ENCODE data around the gene DECR2. TPM values are rescaled to one million over a fixed set of nuclear protein-coding genes. Genes with fewer than 3 reads are reported as not detected.

DECR2 gene
- total and polyA plus RNA-seq, 2 of the 13 experiments (the other 11 are each of a cell fraction or from before 2014, with no cell fraction given): 36.3 to 44.6 TPM

GRCh38 chr16:377419-377951 is 24.2 kb upstream of the DECR2 start:
- 97% methylated on average over 33 of the region's 42 CpGs for WGBS (ENCODE audit: low lambda C conversion rate)
- H3K9me3 ChIP-seq (ENCODE audit: low read length): no peaks in the 10 kb centered on the region

More at GRCh38 chr16:377419-377951, 24.2 kb upstream of the DECR2 start:
- FAIRE-seq (no peak), DNase-seq (ENCODE audit: low spot score) (no peak), ATAC-seq (no peak)
- no peak overlapping the region for H3K9ac ChIP-seq (ENCODE audit: insufficient read depth, low read depth, low read length)
- CTCF ChIA-PET (ENCODE audit: low intra/inter-chr PET ratio, low total read pairs): no interaction called here
- in situ Hi-C loops (cut with HindIII; ENCODE audit: extremely low pct_ligation_motif_present, low pct_unique_long_range_greater_than_20kb): no loop called here
- H3K27ac ChIP-seq (ENCODE audit: extremely low read length, insufficient read depth, low read length): no peak overlapping the region
- TF ChIP-seq PHF5A (CRISPR knock-in tag; IDR thresholded peaks at IDR 0.05; ENCODE audit: low read depth, unreplicated experiment) (no peak), GATA4 (IDR thresholded peaks at IDR 0.05; ENCODE audit: borderline replicate concordance, low read depth) (no peak), ZSCAN29 (CRISPR knock-in tag; conservative IDR thresholded peaks at IDR 0.05) (no peak), NCOA1 (CRISPR knock-in tag; IDR thresholded peaks at IDR 0.05) (no peak), ZNF501 (CRISPR knock-in tag; IDR thresholded peaks at IDR 0.05) (no peak), FUBP1 (CRISPR knock-in tag; IDR thresholded peaks at IDR 0.05; ENCODE audit: borderline replicate concordance) (no peak), ZNF205 (CRISPR knock-in tag; IDR thresholded peaks at IDR 0.05) (no peak), ZNF749 (CRISPR knock-in tag; IDR thresholded peaks at IDR 0.05; ENCODE audit: borderline replicate concordance) (no peak), MIXL1 (CRISPR knock-in tag; IDR thresholded peaks at IDR 0.05) (no peak), ATF6 (CRISPR knock-in tag; conservative IDR thresholded peaks at IDR 0.05) (no peak), FOXJ3 (CRISPR knock-in tag; IDR thresholded peaks at IDR 0.05; ENCODE audit: borderline replicate concordance) (no peak), NFE2L1 (CRISPR knock-in tag; IDR thresholded peaks at IDR 0.05; ENCODE audit: borderline replicate concordance) (no peak), FOXK2 (IDR thresholded peaks at IDR 0.05) (no peak), FOXA1 (IDR thresholded peaks at IDR 0.05) (no peak), FOXA1 (CRISPR knock-in tag; IDR thresholded peaks at IDR 0.05) (no peak), NKX3-1 (CRISPR knock-in tag; IDR thresholded peaks at IDR 0.05) (no peak), ZNF138 (CRISPR knock-in tag; IDR thresholded peaks at IDR 0.05; ENCODE audit: low read depth) (no peak), ISX (CRISPR knock-in tag; conservative IDR thresholded peaks at IDR 0.05) (no peak), NR2F2 (IDR thresholded peaks at IDR 0.05; ENCODE audit: borderline replicate concordance, low read depth) (no peak)
- peaks cover 19% of the 10 kb centered on the region for H3K4me1 ChIP-seq (ENCODE audit: insufficient read depth, low read length)
- H3K4me2 ChIP-seq (ENCODE audit: low read depth, low read length): no peak overlapping the region
- BruUV-seq (replicated peaks): no TSS peak
- no peak overlapping the region for H3K4me3 ChIP-seq (replicated peaks in 1 of 3; ENCODE audit: insufficient read depth in 1 of 3, low read depth in 2 of 3, low read length in 3 of 3)
- intact Hi-C loops (cut with micrococcal nuclease; ENCODE audit: unreplicated experiment): no loop called here
- no peaks in the 10 kb centered on the region for H4K20me1 ChIP-seq (ENCODE audit: insufficient read depth, low read length)
- peaks cover 16 to 22% of the 10 kb centered on the region in 2 experiments; a peak in 4 of 5 replicates for H3K36me3 ChIP-seq (replicated peaks in 1 of 2; ENCODE audit: control insufficient read depth in 1 of 2, insufficient read depth in 2 of 2, low read length in 2 of 2)
- no peaks in the 10 kb centered on the region for H3K27me3 ChIP-seq (ENCODE audit: control insufficient read depth in 1 of 2, insufficient read depth in 2 of 2, low read length in 2 of 2)
- POLR2A ChIA-PET: no interaction called here
- no peak overlapping the region for H2AFZ ChIP-seq (ENCODE audit: low read length)
- H3K79me2 ChIP-seq (ENCODE audit: insufficient read depth, low read length): peaks cover 16% of the 10 kb centered on the region

All from HepG2 (cell line).